ENCODE measurements around the gene SLMAP.
A peak's percentile ranks its signal among the peaks of the same experiment; 100 is the strongest.

Gene SLMAP

GRCh38 chr3:57785446-57785845 lies 29.3 kb downstream of the SLMAP start:
- H3K9me3 ChIP-seq (replicated peaks; ENCODE audit: insufficient read depth, low read length): no peaks in the 10 kb centered on the region
- H3F3A ChIP-seq (ENCODE audit: insufficient read depth, low read length): no peaks in the 10 kb centered on the region
- H4K20me1 ChIP-seq (ENCODE audit: insufficient read depth, low read length): no peaks in the 10 kb centered on the region; the same call in 1 of the 2 replicates
- H3K9ac ChIP-seq (ENCODE audit: low read length): no peak overlapping the region
- H3K4me3 ChIP-seq (ENCODE audit: low read length): no peak overlapping the region
- peaks cover 8% of the 10 kb centered on the region for H3K4me1 ChIP-seq (ENCODE audit: low read length)
- DNase-seq: no peak
- no peaks in the 10 kb centered on the region for H3K9me2 ChIP-seq (replicated peaks; ENCODE audit: insufficient read depth, low read length)
- no peak overlapping the region for H3K27ac ChIP-seq (ENCODE audit: low read length)
- H3K4me2 ChIP-seq (ENCODE audit: low read depth, low read length): no peak overlapping the region
- H3K79me2 ChIP-seq (ENCODE audit: low read length): peaks cover 85% of the 10 kb centered on the region
- H3K36me3 ChIP-seq (replicated peaks; ENCODE audit: insufficient read depth, low read length): no peaks in the 10 kb centered on the region
- no peaks in the 10 kb centered on the region for H3K27me3 ChIP-seq (replicated peaks; ENCODE audit: insufficient read depth, low read length)
- no peak overlapping the region for H2AFZ ChIP-seq (ENCODE audit: low read length)
- TF ChIP-seq EZH2phosphoT487 (IDR thresholded peaks at IDR 0.05; ENCODE audit: low read length) (no peak), EZH2 (optimal IDR thresholded peaks at IDR 0.05; ENCODE audit: low read depth, low read length) (no peak)
- TF ChIP-seq, protein P1, sequence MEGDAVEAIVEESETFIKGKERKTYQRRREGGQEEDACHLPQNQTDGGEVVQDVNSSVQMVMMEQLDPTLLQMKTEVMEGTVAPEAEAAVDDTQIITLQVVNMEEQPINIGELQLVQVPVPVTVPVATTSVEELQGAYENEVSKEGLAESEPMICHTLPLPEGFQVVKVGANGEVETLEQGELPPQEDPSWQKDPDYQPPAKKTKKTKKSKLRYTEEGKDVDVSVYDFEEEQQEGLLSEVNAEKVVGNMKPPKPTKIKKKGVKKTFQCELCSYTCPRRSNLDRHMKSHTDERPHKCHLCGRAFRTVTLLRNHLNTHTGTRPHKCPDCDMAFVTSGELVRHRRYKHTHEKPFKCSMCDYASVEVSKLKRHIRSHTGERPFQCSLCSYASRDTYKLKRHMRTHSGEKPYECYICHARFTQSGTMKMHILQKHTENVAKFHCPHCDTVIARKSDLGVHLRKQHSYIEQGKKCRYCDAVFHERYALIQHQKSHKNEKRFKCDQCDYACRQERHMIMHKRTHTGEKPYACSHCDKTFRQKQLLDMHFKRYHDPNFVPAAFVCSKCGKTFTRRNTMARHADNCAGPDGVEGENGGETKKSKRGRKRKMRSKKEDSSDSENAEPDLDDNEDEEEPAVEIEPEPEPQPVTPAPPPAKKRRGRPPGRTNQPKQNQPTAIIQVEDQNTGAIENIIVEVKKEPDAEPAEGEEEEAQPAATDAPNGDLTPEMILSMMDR (IDR thresholded peaks at IDR 0.05; ENCODE audit: low read length): no peak

GRCh38 chr3:57787867-57788623 lies 31.9 kb downstream of the SLMAP start:
- Histone ChIP-seq H3K27ac (ENCODE audit: low read length) (no peak overlapping the region), H3K9ac (ENCODE audit: low read length) (no peak overlapping the region)

DNA sequence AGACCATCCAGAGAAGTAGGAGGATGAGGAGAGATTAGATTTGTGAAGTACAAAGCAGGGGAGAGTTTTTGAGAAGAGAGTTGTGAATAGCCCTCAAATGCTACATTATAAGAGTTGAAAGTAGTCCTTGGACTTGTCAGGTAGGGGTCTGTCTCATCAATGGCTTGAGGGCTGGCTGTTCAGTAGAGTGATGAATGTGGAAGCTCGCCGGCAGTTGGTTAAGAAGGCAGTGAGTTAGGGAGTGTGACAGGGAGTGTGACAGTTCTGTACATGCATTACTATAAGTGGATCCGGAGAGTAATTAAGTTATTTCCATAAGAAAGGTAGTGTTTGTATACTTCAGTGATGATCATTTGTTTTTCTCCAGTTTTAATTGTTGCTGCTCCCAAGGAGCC lies 32.5 kb downstream of the SLMAP start:
- Histone ChIP-seq H3K27ac (ENCODE audit: low read length) (no peak overlapping the region), H3K4me3 (ENCODE audit: low read length) (no peak overlapping the region), H3F3A (ENCODE audit: insufficient read depth, low read length) (no peaks in the 10 kb centered on the region), H3K9me2 (replicated peaks; ENCODE audit: insufficient read depth, low read length) (no peaks in the 10 kb centered on the region), H3K9ac (ENCODE audit: low read length) (no peak overlapping the region), H3K79me2 (ENCODE audit: low read length) (peaks cover 86% of the 10 kb centered on the region), H3K4me1 (ENCODE audit: low read length) (peaks cover 8% of the 10 kb centered on the region), H3K9me3 (replicated peaks; ENCODE audit: insufficient read depth, low read length) (no peaks in the 10 kb centered on the region), H4K20me1 (ENCODE audit: insufficient read depth, low read length) (no peaks in the 10 kb centered on the region; the same call in 1 of the 2 replicates), H3K27me3 (replicated peaks; ENCODE audit: insufficient read depth, low read length) (no peaks in the 10 kb centered on the region), H3K36me3 (replicated peaks; ENCODE audit: insufficient read depth, low read length) (no peaks in the 10 kb centered on the region), H3K4me2 (ENCODE audit: low read depth, low read length) (no peak overlapping the region), H2AFZ (ENCODE audit: low read length) (no peak overlapping the region)
- TF ChIP-seq, protein P1 (IDR thresholded peaks at IDR 0.05; ENCODE audit: low read length): no peak
- no peak for TF ChIP-seq EZH2 (optimal IDR thresholded peaks at IDR 0.05; ENCODE audit: low read depth, low read length)
- no peak for TF ChIP-seq EZH2phosphoT487 (IDR thresholded peaks at IDR 0.05; ENCODE audit: low read length)
- no peak for DNase-seq

More at GRCh38 chr3:57787867-57788623, 31.9 kb downstream of the SLMAP start:
- Histone ChIP-seq H3K4me1 (ENCODE audit: low read length) (peaks cover 8% of the 10 kb centered on the region), H3K4me2 (ENCODE audit: low read depth, low read length) (no peak overlapping the region), H3F3A (ENCODE audit: insufficient read depth, low read length) (no peaks in the 10 kb centered on the region), H3K9me2 (replicated peaks; ENCODE audit: insufficient read depth, low read length) (no peaks in the 10 kb centered on the region), H4K20me1 (ENCODE audit: insufficient read depth, low read length) (no peaks in the 10 kb centered on the region; the same call in 1 of the 2 replicates), H3K36me3 (replicated peaks; ENCODE audit: insufficient read depth, low read length) (no peaks in the 10 kb centered on the region), H3K27me3 (replicated peaks; ENCODE audit: insufficient read depth, low read length) (no peaks in the 10 kb centered on the region), H3K79me2 (ENCODE audit: low read length) (peaks cover 88% of the 10 kb centered on the region), H2AFZ (ENCODE audit: low read length) (no peak overlapping the region), H3K9me3 (replicated peaks; ENCODE audit: insufficient read depth, low read length) (no peaks in the 10 kb centered on the region), H3K4me3 (ENCODE audit: low read length) (no peak overlapping the region)
- peak; percentile 14 for DNase-seq
- TF ChIP-seq EZH2 (optimal IDR thresholded peaks at IDR 0.05; ENCODE audit: low read depth, low read length) (no peak), EZH2phosphoT487 (IDR thresholded peaks at IDR 0.05; ENCODE audit: low read length) (no peak)
- TF ChIP-seq, protein P1 (IDR thresholded peaks at IDR 0.05; ENCODE audit: low read length): no peak

Measured in MM.1S (cell line).